ENCODE results near the gene ZEB1.
A peak's percentile ranks its signal among the peaks of the same experiment; 100 is the strongest.

The ZEB1 gene

DNA sequence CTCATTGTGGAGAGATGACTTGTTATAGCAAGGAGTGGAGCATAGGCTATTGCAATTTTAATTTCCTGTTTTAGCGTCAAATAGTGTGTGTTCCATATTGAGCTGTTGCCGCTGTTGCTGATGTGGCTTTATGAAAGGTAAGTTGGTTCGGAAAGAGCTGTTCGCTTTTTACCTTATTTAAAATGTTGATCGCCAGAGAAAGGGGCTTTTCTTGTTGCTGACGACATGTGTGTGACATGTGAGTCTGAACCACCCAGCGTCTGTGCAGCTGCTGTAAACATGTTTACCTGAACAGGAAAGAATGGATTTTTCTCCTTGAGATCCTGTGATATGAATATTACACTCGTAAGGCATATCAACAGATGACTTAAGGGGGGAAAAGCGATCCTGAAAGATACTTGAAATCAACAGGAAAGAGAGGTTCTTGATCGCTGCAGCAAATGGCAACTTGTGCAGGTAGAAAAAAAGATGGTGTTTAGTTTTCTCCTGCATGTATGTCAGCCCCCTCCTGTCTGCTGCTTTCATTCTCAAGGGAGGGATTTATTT lies 2.5 kb downstream of the ZEB1 start:
- ChIA-PET CTCF (interaction anchor here (0.5 kb wide), 1 partner anchor 537 kb away, joined by 3 read pairs; no protein-coding TSS in a partner anchor), POLR2A (no interaction called here)
- DNase-seq (ENCODE audit: extremely low spot score) = no peak
- TF ChIP-seq, protein P1, sequence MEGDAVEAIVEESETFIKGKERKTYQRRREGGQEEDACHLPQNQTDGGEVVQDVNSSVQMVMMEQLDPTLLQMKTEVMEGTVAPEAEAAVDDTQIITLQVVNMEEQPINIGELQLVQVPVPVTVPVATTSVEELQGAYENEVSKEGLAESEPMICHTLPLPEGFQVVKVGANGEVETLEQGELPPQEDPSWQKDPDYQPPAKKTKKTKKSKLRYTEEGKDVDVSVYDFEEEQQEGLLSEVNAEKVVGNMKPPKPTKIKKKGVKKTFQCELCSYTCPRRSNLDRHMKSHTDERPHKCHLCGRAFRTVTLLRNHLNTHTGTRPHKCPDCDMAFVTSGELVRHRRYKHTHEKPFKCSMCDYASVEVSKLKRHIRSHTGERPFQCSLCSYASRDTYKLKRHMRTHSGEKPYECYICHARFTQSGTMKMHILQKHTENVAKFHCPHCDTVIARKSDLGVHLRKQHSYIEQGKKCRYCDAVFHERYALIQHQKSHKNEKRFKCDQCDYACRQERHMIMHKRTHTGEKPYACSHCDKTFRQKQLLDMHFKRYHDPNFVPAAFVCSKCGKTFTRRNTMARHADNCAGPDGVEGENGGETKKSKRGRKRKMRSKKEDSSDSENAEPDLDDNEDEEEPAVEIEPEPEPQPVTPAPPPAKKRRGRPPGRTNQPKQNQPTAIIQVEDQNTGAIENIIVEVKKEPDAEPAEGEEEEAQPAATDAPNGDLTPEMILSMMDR (IDR thresholded peaks at IDR 0.05; ENCODE audit: control extremely low read depth, extremely low read depth, low read depth, missing control alignments) = no peak

DNA sequence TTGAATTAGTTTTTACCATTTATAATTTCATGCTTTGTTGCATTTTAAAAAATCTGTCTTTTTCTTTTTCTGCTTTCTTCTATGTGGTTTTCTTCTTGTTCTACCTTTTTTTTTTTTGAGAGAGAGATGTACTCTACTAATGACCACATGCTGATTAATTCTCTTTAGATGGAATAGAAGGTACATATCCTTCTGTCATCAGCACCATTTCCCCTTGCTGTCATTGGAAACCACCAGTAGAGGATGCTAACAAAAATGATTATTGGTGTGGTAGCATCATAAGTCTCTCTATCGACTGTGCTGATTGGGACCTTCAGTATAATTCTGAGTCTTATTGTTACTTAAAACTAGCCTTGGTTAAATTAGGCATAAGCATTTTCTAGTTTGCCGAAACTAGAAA lies 3.6 kb downstream of the ZEB1 start:
- CTCF ChIA-PET = no interaction called here

GRCh38 chr10:31340343-31340742 lies 21.3 kb downstream of the ZEB1 start:
- DNase-seq (ENCODE audit: extremely low spot score) = no peak
- POLR2A ChIA-PET = no interaction called here
- CTCF ChIA-PET = interaction anchor here (0.8 to 3.8 kb wide), 9 partner anchors 8 to 588 kb away, joined by 3 to 13 read pairs (median 3); no protein-coding TSS in a partner anchor
- TF ChIP-seq, protein P1 (IDR thresholded peaks at IDR 0.05; ENCODE audit: control extremely low read depth, extremely low read depth, low read depth, missing control alignments) = no peak

More for the DNA sequence above, 3.6 kb downstream of the ZEB1 start:
- TF ChIP-seq, protein P1 (IDR thresholded peaks at IDR 0.05; ENCODE audit: control extremely low read depth, extremely low read depth, low read depth, missing control alignments) = peak; percentile 56
- POLR2A ChIA-PET = no interaction called here
- DNase-seq (ENCODE audit: extremely low spot score) = peak; percentile 16

DNA sequence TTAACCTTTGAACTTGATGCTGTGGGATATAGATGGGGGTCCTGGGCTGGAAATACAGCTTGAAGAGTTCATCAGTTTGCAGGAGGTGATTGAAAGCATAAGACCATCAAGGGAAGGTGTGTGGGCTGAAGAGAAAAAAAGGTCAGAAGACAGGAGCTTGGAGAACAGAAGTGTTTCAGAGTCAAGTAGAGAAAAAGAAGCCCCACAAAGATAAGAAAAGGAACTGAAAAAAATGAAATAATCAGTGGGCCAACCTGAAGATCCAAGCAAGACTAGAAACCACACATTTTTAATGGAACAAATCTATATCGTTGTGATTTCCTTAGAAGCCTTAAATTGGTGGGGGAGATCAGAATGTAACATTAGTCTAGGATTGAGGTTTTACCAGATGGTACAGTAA lies 22.5 kb downstream of the ZEB1 start:
- DNase-seq (ENCODE audit: extremely low spot score) = peak; percentile 27
- TF ChIP-seq, protein P1 (IDR thresholded peaks at IDR 0.05; ENCODE audit: control extremely low read depth, extremely low read depth, low read depth, missing control alignments) = no peak
- ChIA-PET CTCF (interaction anchor here (0.8 to 3.8 kb wide), 10 partner anchors 9 to 557 kb away, joined by 3 to 13 read pairs (median 4); no protein-coding TSS in a partner anchor), POLR2A (no interaction called here)

DNA sequence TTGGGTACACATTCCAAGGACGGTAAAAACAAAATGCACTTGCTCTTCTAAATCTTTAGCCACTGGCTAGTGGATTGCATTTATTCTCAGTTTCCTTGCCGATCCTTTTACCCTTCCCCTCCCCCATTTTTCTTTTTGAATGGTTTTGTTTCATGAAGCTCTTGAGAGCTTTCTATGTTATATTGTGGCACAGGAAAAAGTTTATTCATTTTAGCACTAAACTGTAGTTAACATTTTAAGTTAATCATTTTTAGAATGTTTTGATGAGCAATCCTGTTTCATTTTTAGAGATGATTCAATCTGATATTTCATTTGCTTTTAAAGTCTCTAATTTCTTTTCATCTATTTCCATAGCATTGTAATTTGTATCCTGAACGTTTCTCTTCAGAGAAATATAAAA lies 24.0 kb downstream of the ZEB1 start:
- POLR2A ChIA-PET = interaction anchor here (1.0 kb wide), 1 partner anchor 41 kb away, joined by 3 read pairs; no protein-coding TSS in a partner anchor
- CTCF ChIA-PET = interaction anchor here (0.9 to 2.3 kb wide), 4 partner anchors 10 to 25 kb away, joined by 3 to 6 read pairs (median 4); no protein-coding TSS in a partner anchor
- no peak for DNase-seq (ENCODE audit: extremely low spot score)
- TF ChIP-seq, protein P1 (IDR thresholded peaks at IDR 0.05; ENCODE audit: control extremely low read depth, extremely low read depth, low read depth, missing control alignments) = no peak

GRCh38 chr10:31343551-31343950 lies 24.5 kb downstream of the ZEB1 start:
- no peak for DNase-seq (ENCODE audit: extremely low spot score)
- ChIA-PET POLR2A (interaction anchor here (1.0 kb wide), 1 partner anchor 41 kb away, joined by 3 read pairs; no protein-coding TSS in a partner anchor), CTCF (no interaction called here)
- TF ChIP-seq, protein P1 (IDR thresholded peaks at IDR 0.05; ENCODE audit: control extremely low read depth, extremely low read depth, low read depth, missing control alignments) = no peak
